Stimulated activated CD8-positive, alpha-beta memory T cell treated with anti-CD3 and anti-CD28 coated beads, Interleukin-4, amount 100 ng/mL, for 48 hours (primary cell): ENCODE data around the gene CELA3B.
A peak's percentile ranks its signal among the peaks of the same experiment; 100 is the strongest.
"Not testable (repeated sequence)": the region's sequence is repeated elsewhere in the genome, so short reads cannot be mapped to it uniquely, and the experiment has no call there.

Experiments used
- DNase-seq: peaks from one replicate; pipeline ENCODE4 v3.0.0-alpha.2; 2020

CELA3B gene

DNA sequence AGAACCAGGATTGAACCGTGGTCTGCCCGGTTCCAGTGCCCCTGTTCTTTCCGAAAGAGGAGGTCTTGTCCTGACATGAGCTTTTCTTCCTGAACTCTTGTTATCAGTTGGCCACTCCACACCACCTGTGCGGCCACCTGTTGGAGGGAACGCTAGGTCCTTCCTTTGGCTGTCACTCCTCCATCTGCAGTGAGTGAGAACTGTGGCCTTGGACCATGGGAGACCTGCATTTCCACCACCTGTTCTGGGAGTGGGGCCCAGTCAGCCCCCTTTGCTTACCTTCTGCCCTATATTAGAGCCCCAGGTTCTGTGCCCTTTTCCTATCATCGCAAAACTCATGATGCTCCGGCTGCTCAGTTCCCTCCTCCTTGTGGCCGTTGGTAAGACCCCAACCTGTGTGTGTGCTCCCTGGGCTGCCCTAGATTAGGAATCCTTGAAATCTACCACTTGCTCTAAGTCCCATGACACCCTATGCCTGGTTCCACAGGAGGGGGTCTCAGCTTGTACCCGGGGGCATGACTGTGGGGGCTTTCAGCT is at the start of gene CELA3B:
Gene CELA3B (plus strand): TSS at position 320 of the 537 bp plus-strand sequence. CDS start 18 bp downstream, at position 338.
- DNase-seq = not testable (repeated sequence)

DNA sequence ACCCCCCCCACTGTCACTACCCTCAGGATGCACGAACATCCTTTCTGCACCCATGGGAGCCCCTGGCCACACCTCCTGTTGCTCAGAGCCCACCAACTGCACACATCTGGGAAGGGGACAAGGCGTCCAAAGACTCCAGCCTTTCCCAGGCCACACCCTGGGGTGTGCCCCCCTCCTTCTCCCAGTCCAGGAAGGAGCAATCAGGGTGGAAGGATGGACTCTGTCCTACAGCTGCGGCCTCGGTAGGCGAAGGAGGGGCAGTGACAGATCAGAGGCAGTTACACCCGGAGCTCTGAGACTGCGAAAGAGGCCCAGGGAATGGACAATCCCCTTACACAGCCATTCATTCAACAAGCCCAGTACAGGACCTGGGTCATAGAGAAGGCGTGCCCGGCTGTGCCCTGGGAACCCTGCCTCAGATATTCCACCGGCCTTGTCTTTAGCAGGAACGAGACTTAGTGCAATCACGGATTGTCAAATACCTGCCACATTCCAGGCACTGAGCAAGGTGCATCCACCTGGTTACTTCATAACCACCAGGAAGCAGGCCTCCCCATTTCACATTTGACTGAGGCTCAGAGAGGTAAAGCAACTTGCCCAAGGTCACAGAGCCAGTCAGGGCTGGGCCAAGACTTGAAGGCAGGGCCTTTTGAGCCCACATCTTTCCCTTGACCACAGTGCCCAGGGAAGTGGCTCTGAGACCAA is 49.1 kb upstream of the CELA3B start:
- no peak for DNase-seq

- no peak for DNase-seq
These were observed 46.7 kb upstream of the CELA3B start for GRCh38 chr1:21930080-21930571.

GRCh38 chr1:21930629-21931170 is 46.1 kb upstream of the CELA3B start:
- no peak for DNase-seq

- DNase-seq = no peak
These were observed 45.4 kb upstream of the CELA3B start for GRCh38 chr1:21931171-21932093.

GRCh38 chr1:21932127-21932526 is 44.7 kb upstream of the CELA3B start:
- no peak for DNase-seq

GRCh38 chr1:21933397-21934248 is 43.2 kb upstream of the CELA3B start:
- no peak for DNase-seq

DNA sequence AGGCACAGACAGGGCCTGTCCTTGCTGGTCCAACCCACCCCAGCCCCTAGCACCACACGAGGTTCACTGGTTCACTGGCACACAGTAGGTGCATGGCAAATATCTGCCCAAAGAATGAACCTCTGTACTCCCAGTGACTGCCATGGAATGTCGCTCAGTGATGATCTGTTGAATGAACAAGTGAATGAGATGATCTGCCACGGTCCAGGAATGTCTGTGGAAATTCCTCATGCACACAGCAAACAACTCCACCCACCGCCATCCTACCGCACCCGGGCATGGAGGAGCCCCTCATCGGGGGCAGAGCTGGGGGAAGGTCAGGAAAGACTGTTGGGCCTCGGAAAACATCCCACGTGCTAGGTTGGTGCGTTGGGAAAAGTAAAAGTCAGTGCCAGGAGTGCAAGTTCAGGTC is 41.4 kb upstream of the CELA3B start:
- no peak for DNase-seq

- DNase-seq = no peak
These were observed 40.9 kb upstream of the CELA3B start for GRCh38 chr1:21935891-21936365.

GRCh38 chr1:21936366-21937031 is 40.3 kb upstream of the CELA3B start:
- DNase-seq = no peak

- DNase-seq = no peak
These were observed 39.8 kb upstream of the CELA3B start, which contains the start of gene HSPG2 for GRCh38 chr1:21937034-21937371. Gene HSPG2 (minus strand): TSS chr1:21937310. CDS start chr1:21937217, 93 bp downstream.

DNA sequence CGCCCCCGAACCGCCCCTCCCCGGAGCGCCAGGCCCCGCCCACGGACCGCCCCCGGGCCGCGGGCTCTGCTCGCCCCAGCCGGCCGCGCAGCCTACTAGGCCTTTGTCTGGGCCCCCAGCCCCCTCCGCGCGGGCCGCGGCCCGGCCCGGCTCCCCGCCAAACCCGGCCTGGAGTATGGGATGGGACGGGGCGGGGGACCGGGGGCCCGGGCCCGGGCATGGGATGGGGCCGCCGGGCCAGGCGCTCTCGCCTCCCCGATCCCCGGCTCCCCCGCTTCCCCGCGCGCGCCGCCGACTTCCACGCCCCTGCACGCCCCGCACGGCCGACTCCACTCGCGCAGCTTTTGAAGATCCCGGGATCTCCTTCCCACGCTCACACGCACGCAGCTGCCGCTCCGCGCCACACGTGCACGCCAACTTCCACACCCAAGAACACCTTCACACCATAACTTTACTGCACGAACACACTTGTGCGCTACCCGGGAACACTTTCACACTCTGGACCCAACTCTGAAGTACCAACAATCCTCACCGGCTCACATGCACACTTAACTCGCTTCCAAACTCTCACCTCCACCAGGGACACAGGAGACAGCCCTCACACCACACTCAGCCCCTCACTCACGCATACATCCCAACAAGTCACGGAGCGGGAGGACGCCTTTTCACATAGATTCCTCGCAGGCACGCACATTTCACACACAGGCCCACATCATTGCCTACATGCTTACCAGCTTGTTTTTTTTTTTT is 39.3 kb upstream of the CELA3B start:
- DNase-seq = peak; percentile 69

- no peak for DNase-seq
These were observed 37.9 kb upstream of the CELA3B start for GRCh38 chr1:21938732-21939538.

DNA sequence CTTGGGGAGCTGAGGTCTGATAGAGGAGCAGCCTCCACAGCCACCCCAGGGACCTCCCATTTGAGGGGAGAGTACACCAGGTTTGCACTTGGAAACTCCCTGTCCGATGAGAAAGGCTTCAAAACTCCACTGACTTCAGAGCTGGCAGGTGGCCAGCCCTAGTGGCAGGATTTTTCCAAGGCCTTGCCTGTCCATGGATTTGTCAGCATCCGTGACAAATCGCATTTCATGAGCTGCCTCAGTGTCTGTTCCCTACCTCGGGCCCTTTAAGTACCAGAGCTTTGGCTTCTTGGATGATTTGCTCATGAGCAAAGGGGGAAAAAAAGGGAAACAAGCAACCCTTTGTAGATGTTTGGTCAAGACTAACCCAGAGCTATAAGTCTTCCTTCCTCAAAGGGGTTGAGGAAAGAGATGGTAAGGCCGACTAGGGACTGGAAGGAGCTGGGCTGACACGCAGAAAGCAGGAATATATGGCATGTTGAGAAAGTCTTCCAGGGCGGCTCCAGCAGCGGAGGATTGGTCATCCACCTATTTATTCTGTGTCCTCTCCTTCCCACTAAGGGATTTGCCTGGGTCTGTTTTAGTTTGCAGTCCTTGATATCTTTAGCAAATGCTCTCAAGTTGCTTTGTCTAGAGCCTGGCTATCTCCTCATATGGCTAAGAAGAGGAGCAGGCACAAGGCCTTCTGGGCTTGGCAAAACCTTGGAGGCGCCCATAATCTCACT is 37.0 kb upstream of the CELA3B start:
- DNase-seq = no peak

DNA sequence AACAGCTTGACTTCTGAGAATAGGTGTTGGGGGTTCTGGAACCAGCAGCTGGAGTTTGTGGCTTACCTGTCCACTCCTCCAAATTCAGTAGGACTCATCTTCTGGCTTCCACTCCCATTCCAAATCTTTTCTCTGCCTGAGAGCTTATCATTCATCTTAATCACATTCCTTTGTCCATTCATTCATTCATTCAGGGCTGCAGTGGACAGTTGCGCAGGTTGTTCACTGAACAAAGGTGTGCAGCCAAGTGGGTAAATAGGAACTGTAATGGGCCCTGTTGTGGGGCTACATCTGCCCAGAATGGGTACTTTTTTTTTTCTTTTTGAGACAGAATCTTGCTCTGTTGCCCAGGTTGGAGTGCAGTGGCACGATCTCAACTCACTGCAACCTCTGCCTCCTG is 36.3 kb upstream of the CELA3B start:
- DNase-seq = no peak

- no peak for DNase-seq
These were observed 35.5 kb upstream of the CELA3B start for GRCh38 chr1:21941370-21941769.

DNA sequence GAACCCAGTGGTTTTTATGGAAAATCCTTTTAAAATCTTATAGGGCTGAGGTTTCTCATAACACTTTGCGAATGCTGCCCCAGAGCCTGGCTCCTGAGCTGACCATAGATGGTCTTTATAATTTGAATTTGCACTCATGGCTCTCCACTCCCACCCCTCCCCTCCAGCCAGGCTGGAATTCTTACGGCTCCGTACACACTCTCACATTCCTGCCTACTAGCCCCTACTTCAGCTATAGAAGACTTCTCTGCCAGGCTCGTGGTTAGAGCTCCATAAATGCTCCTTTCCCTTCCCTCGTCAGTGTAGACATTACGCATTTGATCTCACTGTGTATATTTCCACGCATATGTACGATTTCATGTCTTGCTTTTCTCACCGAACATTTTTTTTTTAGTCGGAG is 34.4 kb upstream of the CELA3B start:
- no peak for DNase-seq

GRCh38 chr1:21942959-21943640 is 33.7 kb upstream of the CELA3B start:
- DNase-seq = not testable (repeated sequence)

DNA sequence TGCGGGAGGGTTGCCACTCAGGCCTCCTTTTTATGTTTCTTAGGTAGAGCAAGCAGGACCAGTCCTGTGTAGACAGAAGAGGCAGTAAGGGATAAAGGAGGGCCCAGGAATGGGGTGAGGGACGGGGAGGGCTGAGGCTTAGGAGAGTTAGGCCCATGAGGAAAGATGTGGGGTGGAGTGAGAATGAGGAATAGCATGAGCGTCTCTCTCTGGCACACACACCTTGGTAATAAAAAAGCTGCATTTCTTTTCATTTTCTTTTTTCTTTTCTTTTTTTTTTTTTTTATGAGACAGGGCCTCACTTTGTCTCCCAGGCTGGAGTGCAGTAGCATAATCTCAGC is 32.1 kb upstream of the CELA3B start:
- no peak for DNase-seq
